Measurements from ENCODE around the gene TM4SF18. TPM values are rescaled to one million over a fixed set of nuclear protein-coding genes. Genes with fewer than 3 reads are reported as not detected.

TM4SF18 gene
- total RNA-seq, 1 donor from 2014 or later = 5.6 TPM

GRCh38 chr3:149330609-149331331 is 2.7 kb downstream of the TM4SF18 start:
- Mint-ChIP-seq H3K4me3 (ENCODE audit: unreplicated experiment) (no peak overlapping the region), H3K4me1 (ENCODE audit: low read depth, unreplicated experiment) (peaks cover 19% of the 10 kb centered on the region), H3K9me3 (ENCODE audit: unreplicated experiment) (no peaks in the 10 kb centered on the region), H3K27me3 (ENCODE audit: low read depth, unreplicated experiment) (no peaks in the 10 kb centered on the region), H3K27ac (ENCODE audit: unreplicated experiment) (no peak overlapping the region), H3K36me3 (ENCODE audit: low read depth, unreplicated experiment) (no peaks in the 10 kb centered on the region)
- no peaks in the 10 kb centered on the region for H3K9me3 ChIP-seq (ENCODE audit: insufficient read depth, low read depth, low read length)
- H3K4me2 ChIP-seq (ENCODE audit: low read length) = no peak overlapping the region
- H3K27ac ChIP-seq (ENCODE audit: low read depth, low read length) = no peak overlapping the region
- H3K36me3 ChIP-seq (ENCODE audit: insufficient read depth, low read length) = no peaks in the 10 kb centered on the region
- H3K4me1 ChIP-seq (ENCODE audit: insufficient read depth, low read length) = peaks cover 17% of the 10 kb centered on the region
- H3K9ac ChIP-seq (ENCODE audit: low read length) = no peak overlapping the region
- DNase-seq (ENCODE audit: low read depth) (no peak), FAIRE-seq (no peak)
- H3K27me3 ChIP-seq (ENCODE audit: insufficient read depth, low read length) = no peaks in the 10 kb centered on the region
- no peak for TF ChIP-seq CTCF (IDR thresholded peaks at IDR 0.05; ENCODE audit: insufficient read depth, low read depth, low read length)
- TF ChIP-seq EZH2 (IDR thresholded peaks at IDR 0.05; ENCODE audit: insufficient read depth, low read length) = no peak
- no peaks in the 10 kb centered on the region for H4K20me1 ChIP-seq (ENCODE audit: insufficient read depth, low read length)
- H2AFZ ChIP-seq (ENCODE audit: low read depth, low read length) = no peak overlapping the region
- no peaks in the 10 kb centered on the region for H3K79me2 ChIP-seq (ENCODE audit: insufficient read depth, low read length)
- no peak overlapping the region for H3K4me3 ChIP-seq (ENCODE audit: insufficient read depth, low read depth, low read length)

- H4K20me1 ChIP-seq (ENCODE audit: insufficient read depth, low read length) = no peaks in the 10 kb centered on the region
- no peak overlapping the region for H3K4me3 ChIP-seq (ENCODE audit: insufficient read depth, low read depth, low read length)
- no peak overlapping the region for H3K9ac ChIP-seq (ENCODE audit: low read length)
- Mint-ChIP-seq H3K27ac (ENCODE audit: unreplicated experiment) (no peak overlapping the region), H3K36me3 (ENCODE audit: low read depth, unreplicated experiment) (no peaks in the 10 kb centered on the region), H3K4me3 (ENCODE audit: unreplicated experiment) (no peak overlapping the region), H3K27me3 (ENCODE audit: low read depth, unreplicated experiment) (no peaks in the 10 kb centered on the region), H3K4me1 (ENCODE audit: low read depth, unreplicated experiment) (peaks cover 6% of the 10 kb centered on the region), H3K9me3 (ENCODE audit: unreplicated experiment) (no peaks in the 10 kb centered on the region)
- no peaks in the 10 kb centered on the region for H3K4me1 ChIP-seq (ENCODE audit: insufficient read depth, low read length)
- H3K36me3 ChIP-seq (ENCODE audit: insufficient read depth, low read length) = no peaks in the 10 kb centered on the region
- H3K79me2 ChIP-seq (ENCODE audit: insufficient read depth, low read length) = no peaks in the 10 kb centered on the region
- FAIRE-seq (no peak), DNase-seq (ENCODE audit: low read depth) (no peak)
- H3K27me3 ChIP-seq (ENCODE audit: insufficient read depth, low read length) = no peaks in the 10 kb centered on the region
- TF ChIP-seq EZH2 (IDR thresholded peaks at IDR 0.05; ENCODE audit: insufficient read depth, low read length) (no peak), CTCF (IDR thresholded peaks at IDR 0.05; ENCODE audit: insufficient read depth, low read depth, low read length) (no peak)
- no peaks in the 10 kb centered on the region for H3K9me3 ChIP-seq (ENCODE audit: insufficient read depth, low read depth, low read length)
- no peak overlapping the region for H3K4me2 ChIP-seq (ENCODE audit: low read length)
- H2AFZ ChIP-seq (ENCODE audit: low read depth, low read length) = no peak overlapping the region
- no peak overlapping the region for H3K27ac ChIP-seq (ENCODE audit: low read depth, low read length)
Measured at GRCh38 chr3:149327156-149327555, 6.3 kb downstream of the TM4SF18 start.

- no peak for TF ChIP-seq CTCF (IDR thresholded peaks at IDR 0.05; ENCODE audit: insufficient read depth, low read depth, low read length)
- TF ChIP-seq EZH2 (IDR thresholded peaks at IDR 0.05; ENCODE audit: insufficient read depth, low read length) = no peak
- no peak overlapping the region for H3K4me2 ChIP-seq (ENCODE audit: low read length)
- H3K27me3 Mint-ChIP-seq (ENCODE audit: low read depth, unreplicated experiment) = no peaks in the 10 kb centered on the region
Measured at GRCh38 chr3:149325581-149325980, 7.9 kb downstream of the TM4SF18 start.

More at GRCh38 chr3:149325581-149325980, 7.9 kb downstream of the TM4SF18 start:
- FAIRE-seq (no peak), DNase-seq (ENCODE audit: low read depth) (no peak)
- Histone ChIP-seq H3K27me3 (ENCODE audit: insufficient read depth, low read length) (no peaks in the 10 kb centered on the region), H3K36me3 (ENCODE audit: insufficient read depth, low read length) (no peaks in the 10 kb centered on the region), H3K4me3 (ENCODE audit: insufficient read depth, low read depth, low read length) (no peak overlapping the region), H3K4me1 (ENCODE audit: insufficient read depth, low read length) (no peaks in the 10 kb centered on the region), H3K27ac (ENCODE audit: low read depth, low read length) (no peak overlapping the region), H2AFZ (ENCODE audit: low read depth, low read length) (no peak overlapping the region), H3K79me2 (ENCODE audit: insufficient read depth, low read length) (no peaks in the 10 kb centered on the region), H4K20me1 (ENCODE audit: insufficient read depth, low read length) (no peaks in the 10 kb centered on the region), H3K9me3 (ENCODE audit: insufficient read depth, low read depth, low read length) (no peaks in the 10 kb centered on the region), H3K9ac (ENCODE audit: low read length) (no peak overlapping the region)
- H3K9me3 Mint-ChIP-seq (ENCODE audit: unreplicated experiment) = no peaks in the 10 kb centered on the region
- H3K4me1 Mint-ChIP-seq (ENCODE audit: low read depth, unreplicated experiment) = peaks cover 2% of the 10 kb centered on the region
- H3K36me3 Mint-ChIP-seq (ENCODE audit: low read depth, unreplicated experiment) = no peaks in the 10 kb centered on the region
- no peak overlapping the region for H3K4me3 Mint-ChIP-seq (ENCODE audit: unreplicated experiment)
- H3K27ac Mint-ChIP-seq (ENCODE audit: unreplicated experiment) = no peak overlapping the region
